ENCODE data around the gene LIG1. TPM values are rescaled to one million over a fixed set of nuclear protein-coding genes. Genes with fewer than 3 reads are reported as not detected.
A peak's percentile ranks its signal among the peaks of the same experiment; 100 is the strongest.

Gene LIG1
- total and polyA plus RNA-seq, 2 experiments from 2014 or later, result 9.3 to 14.5 TPM

- no peak overlapping the region for H3K9ac ChIP-seq
- H3K9me2 ChIP-seq (ENCODE audit: insufficient read depth), result no peaks in the 10 kb centered on the region
- DNase-seq, result peak; percentile 32
- H3K79me2 ChIP-seq (ENCODE audit: insufficient read depth), result no peaks in the 10 kb centered on the region
- no peak overlapping the region for H3K27ac ChIP-seq
- no peak overlapping the region for H3K4me3 ChIP-seq
- TF ChIP-seq EZH2 (IDR thresholded peaks at IDR 0.05; ENCODE audit: insufficient read depth, poor library complexity, severe bottlenecking) (no peak), EZH2phosphoT487 (IDR thresholded peaks at IDR 0.05; ENCODE audit: insufficient read depth, low read depth) (no peak)
- H3K27me3 ChIP-seq (replicated peaks; ENCODE audit: insufficient read depth), result no peaks in the 10 kb centered on the region
- H3K36me3 ChIP-seq (ENCODE audit: low read depth), result no peaks in the 10 kb centered on the region
- peaks cover 10% of the 10 kb centered on the region for H3K4me1 ChIP-seq (ENCODE audit: insufficient read depth)
- in situ Hi-C loops (cut with MboI), result no loop called here
- WGBS, 2 experiments (ENCODE audit: low coverage in 1 of 2, low lambda C conversion rate in 2 of 2, missing lambda C conversion rate in 2 of 2), result 94 to 97% methylated on average over 2 of the region's 2 CpGs
- no peak overlapping the region for H2AFZ ChIP-seq
- H3F3A ChIP-seq (ENCODE audit: insufficient read depth), result 0 out of 2 replicates have a peak, but pooled peaks cover 9% of the 10 kb centered on the region
- H3K9me3 ChIP-seq (ENCODE audit: low read depth), result no peaks in the 10 kb centered on the region
- H4K20me1 ChIP-seq (ENCODE audit: insufficient read depth), result no peaks in the 10 kb centered on the region
- H3K4me2 ChIP-seq (ENCODE audit: unreplicated experiment), result no peak overlapping the region
Measured at GRCh38 chr19:48120505-48120904, 49.6 kb downstream of the LIG1 start.

GRCh38 chr19:48118131-48118517, 52.0 kb downstream of the LIG1 start:
- no peak overlapping the region for H3K27ac ChIP-seq
- no peak overlapping the region for H3K4me3 ChIP-seq
- TF ChIP-seq EZH2phosphoT487 (IDR thresholded peaks at IDR 0.05; ENCODE audit: insufficient read depth, low read depth) (no peak), EZH2 (IDR thresholded peaks at IDR 0.05; ENCODE audit: insufficient read depth, poor library complexity, severe bottlenecking) (no peak)
- H3K36me3 ChIP-seq (ENCODE audit: low read depth), result no peaks in the 10 kb centered on the region
- 93% methylated on average over 11 of the region's 11 CpGs for WGBS, 2 experiments (ENCODE audit: low coverage in 1 of 2, low lambda C conversion rate in 2 of 2, missing lambda C conversion rate in 2 of 2)
- in situ Hi-C loops (cut with MboI), result no loop called here
- no peaks in the 10 kb centered on the region for H3K4me1 ChIP-seq (ENCODE audit: insufficient read depth)
- H3K9me3 ChIP-seq (ENCODE audit: low read depth), result no peaks in the 10 kb centered on the region
- no peaks in the 10 kb centered on the region for H4K20me1 ChIP-seq (ENCODE audit: insufficient read depth)
- no peaks in the 10 kb centered on the region for H3K79me2 ChIP-seq (ENCODE audit: insufficient read depth)
- H3K9ac ChIP-seq, result no peak overlapping the region
- DNase-seq, result no peak
- H2AFZ ChIP-seq, result no peak overlapping the region
- H3F3A ChIP-seq (ENCODE audit: insufficient read depth), result no peaks in the 10 kb centered on the region
- no peak overlapping the region for H3K4me2 ChIP-seq (ENCODE audit: unreplicated experiment)
- H3K27me3 ChIP-seq (replicated peaks; ENCODE audit: insufficient read depth), result no peaks in the 10 kb centered on the region
- no peaks in the 10 kb centered on the region for H3K9me2 ChIP-seq (ENCODE audit: insufficient read depth)

- H3K9me2 ChIP-seq (ENCODE audit: insufficient read depth), result no peaks in the 10 kb centered on the region
- H3K4me2 ChIP-seq (ENCODE audit: unreplicated experiment), result no peak overlapping the region
- 86 to 87% methylated on average over 12 of the region's 12 CpGs for WGBS, 2 experiments (ENCODE audit: low coverage in 1 of 2, low lambda C conversion rate in 2 of 2, missing lambda C conversion rate in 2 of 2)
- no peaks in the 10 kb centered on the region for H3F3A ChIP-seq (ENCODE audit: insufficient read depth)
- no peak overlapping the region for H3K27ac ChIP-seq
- no peak for TF ChIP-seq EZH2 (IDR thresholded peaks at IDR 0.05; ENCODE audit: insufficient read depth, poor library complexity, severe bottlenecking)
- TF ChIP-seq EZH2phosphoT487 (IDR thresholded peaks at IDR 0.05; ENCODE audit: insufficient read depth, low read depth), result no peak
- in situ Hi-C loops (cut with MboI), result no loop called here
- H2AFZ ChIP-seq, result no peak overlapping the region
- H3K9ac ChIP-seq, result no peak overlapping the region
- no peak for DNase-seq
- no peaks in the 10 kb centered on the region for H4K20me1 ChIP-seq (ENCODE audit: insufficient read depth)
- no peaks in the 10 kb centered on the region for H3K4me1 ChIP-seq (ENCODE audit: insufficient read depth)
- H3K9me3 ChIP-seq (ENCODE audit: low read depth), result no peaks in the 10 kb centered on the region
- H3K79me2 ChIP-seq (ENCODE audit: insufficient read depth), result no peaks in the 10 kb centered on the region
- H3K36me3 ChIP-seq (ENCODE audit: low read depth), result no peaks in the 10 kb centered on the region
- H3K27me3 ChIP-seq (replicated peaks; ENCODE audit: insufficient read depth), result no peaks in the 10 kb centered on the region
- no peak overlapping the region for H3K4me3 ChIP-seq
Measured at GRCh38 chr19:48117515-48118130, 52.5 kb downstream of the LIG1 start.

- no peak overlapping the region for H3K4me2 ChIP-seq (ENCODE audit: unreplicated experiment)
- no peak overlapping the region for H3K4me3 ChIP-seq
- peaks cover 11% of the 10 kb centered on the region for H3F3A ChIP-seq (ENCODE audit: insufficient read depth)
- H3K9me3 ChIP-seq (ENCODE audit: low read depth), result no peaks in the 10 kb centered on the region
- WGBS, 2 experiments (ENCODE audit: low coverage in 1 of 2, low lambda C conversion rate in 2 of 2, missing lambda C conversion rate in 2 of 2), result 72 to 78% methylated on average over 12 to 16 of the region's 16 CpGs
- in situ Hi-C loops (cut with MboI), result no loop called here
- H3K9me2 ChIP-seq (ENCODE audit: insufficient read depth), result no peaks in the 10 kb centered on the region
- peaks cover 6% of the 10 kb centered on the region for H3K4me1 ChIP-seq (ENCODE audit: insufficient read depth)
- no peak overlapping the region for H3K27ac ChIP-seq
- no peak overlapping the region for H3K9ac ChIP-seq
- H3K36me3 ChIP-seq (ENCODE audit: low read depth), result no peaks in the 10 kb centered on the region
- DNase-seq, result no peak
- TF ChIP-seq EZH2phosphoT487 (IDR thresholded peaks at IDR 0.05; ENCODE audit: insufficient read depth, low read depth), result no peak
- H3K79me2 ChIP-seq (ENCODE audit: insufficient read depth), result no peaks in the 10 kb centered on the region
- no peaks in the 10 kb centered on the region for H4K20me1 ChIP-seq (ENCODE audit: insufficient read depth)
- H3K27me3 ChIP-seq (replicated peaks; ENCODE audit: insufficient read depth), result no peaks in the 10 kb centered on the region
- no peak overlapping the region for H2AFZ ChIP-seq
Measured at GRCh38 chr19:48113190-48113917, 56.8 kb downstream of the LIG1 start.
